Stromal cell of bone marrow (primary cell): ENCODE data around the gene STK32C.
"Not testable (repeated sequence)": the region's sequence is repeated elsewhere in the genome, so short reads cannot be mapped to it uniquely, and the experiment has no call there.

Source experiments
- DNase-seq: peaks from one replicate; pipeline ENCODE4 v3.0.0-alpha.2; 2012; ENCODE audit warnings: low read depth

Gene STK32C

GRCh38 chr10:132281915-132282666 lies 25.7 kb downstream of the STK32C start:
- DNase-seq, result no peak

- no peak for DNase-seq
Observed at GRCh38 chr10:132280646-132281074, 27.1 kb downstream of the STK32C start.

GRCh38 chr10:132279873-132280645 lies 27.7 kb downstream of the STK32C start:
- DNase-seq, result no peak

GRCh38 chr10:132277311-132277741 lies 30.4 kb downstream of the STK32C start:
- DNase-seq, result no peak

GRCh38 chr10:132276706-132277105 lies 31.0 kb downstream of the STK32C start:
- DNase-seq, result no peak

GRCh38 chr10:132276179-132276675 lies 31.5 kb downstream of the STK32C start:
- DNase-seq, result no peak

GRCh38 chr10:132275426-132276178 lies 32.1 kb downstream of the STK32C start:
- DNase-seq, result no peak

- DNase-seq, result no peak
Observed at GRCh38 chr10:132274986-132275385, 32.8 kb downstream of the STK32C start.

GRCh38 chr10:132274581-132274980 lies 33.2 kb downstream of the STK32C start:
- DNase-seq, result no peak

GRCh38 chr10:132273966-132274365 lies 33.8 kb downstream of the STK32C start:
- no peak for DNase-seq

GRCh38 chr10:132273304-132273944 lies 34.3 kb downstream of the STK32C start:
- no peak for DNase-seq

GRCh38 chr10:132272231-132272971 lies 35.3 kb downstream of the STK32C start:
- DNase-seq, result peak; percentile 25

GRCh38 chr10:132271458-132272230 lies 36.1 kb downstream of the STK32C start:
- DNase-seq, result no peak

GRCh38 chr10:132270721-132271457 lies 36.9 kb downstream of the STK32C start:
- no peak for DNase-seq

GRCh38 chr10:132270256-132270655 lies 37.5 kb downstream of the STK32C start:
- no peak for DNase-seq

- no peak for DNase-seq
Observed at GRCh38 chr10:132269266-132270230, 38.2 kb downstream of the STK32C start.

GRCh38 chr10:132267916-132268315 lies 39.8 kb downstream of the STK32C start:
- not testable (repeated sequence) for DNase-seq

- no peak for DNase-seq
Observed at GRCh38 chr10:132266594-132267161, 41.1 kb downstream of the STK32C start.
